Natural killer cell (primary cell): ENCODE results near the gene MCTP1. TPM values are rescaled to one million over a fixed set of nuclear protein-coding genes. Genes with fewer than 3 reads are reported as not detected.
A peak's percentile ranks its signal among the peaks of the same experiment; 100 is the strongest.

Source experiments
- ATAC-seq, 3 donors: fragments of 150-1000 bp in 2 of 3; fragments of 200-7000 bp in 1 of 3; cut with Tn5 transposase; 1 replicate in 1 of 3; 2 replicates in 2 of 3; pipeline ENCODE4 v1.10.0; 2021; ENCODE audit warnings: mild to moderate bottlenecking in 2 of 3, moderate library complexity in 2 of 3
- DNase-seq, 2 donors: peaks; one replicate each; pipeline versions ENCODE4 v3.0.0 to v3.0.0-alpha.2; 2013 to 2021; ENCODE audit warnings: mixed read lengths in 1 of 2
- H3K27ac ChIP-seq: one replicate; pipeline ENCODE4 v1.5.1; 2013; ENCODE audit warnings: mild to moderate bottlenecking, low read length
- H3K27me3 ChIP-seq: one replicate; pipeline ENCODE4 v1.6.1; 2013; ENCODE audit warnings: low read length; ENCODE audit not compliant: control insufficient read depth, insufficient read depth
- H3K36me3 ChIP-seq: one replicate; pipeline ENCODE4 v1.6.1; 2013; ENCODE audit warnings: low read length; ENCODE audit not compliant: control insufficient read depth, insufficient read depth
- H3K4me1 ChIP-seq: one replicate; pipeline ENCODE4 v1.6.1; 2013; ENCODE audit warnings: low read length; ENCODE audit not compliant: control insufficient read depth, insufficient read depth
- H3K4me3 ChIP-seq: one replicate; pipeline ENCODE4 v1.5.1; 2013; ENCODE audit warnings: low read length
- H3K9me3 ChIP-seq: one replicate; pipeline ENCODE4 v1.6.1; 2013; ENCODE audit warnings: low read length; ENCODE audit not compliant: control insufficient read depth, insufficient read depth
- H3K27ac Mint-ChIP-seq, 2 donors: one replicate each; pipeline ENCODE4 v1.8.0; 2022; ENCODE audit warnings: mild to moderate bottlenecking in 2 of 2, mixed read lengths in 2 of 2, moderate library complexity in 1 of 2
- H3K27me3 Mint-ChIP-seq, 2 donors: one replicate each; pipeline ENCODE4 v1.8.0; 2022; ENCODE audit warnings: low read depth in 2 of 2, mixed read lengths in 2 of 2
- H3K36me3 Mint-ChIP-seq: one replicate; pipeline ENCODE4 v1.8.0; 2022; ENCODE audit warnings: mixed read lengths
- H3K4me1 Mint-ChIP-seq, 2 donors: one replicate each; pipeline ENCODE4 v1.8.0; 2022; ENCODE audit warnings: mixed read lengths in 2 of 2
- H3K4me3 Mint-ChIP-seq: one replicate; pipeline ENCODE4 v1.8.0; 2022; ENCODE audit warnings: mild to moderate bottlenecking, moderate library complexity, mixed read lengths
- H3K9me3 Mint-ChIP-seq, 2 donors: one replicate each; pipeline ENCODE4 v1.8.0; 2022; ENCODE audit warnings: mixed read lengths in 2 of 2
- CTCF ChIP-seq: fragments of 200-600 bp; IDR thresholded peaks from one replicate; pipeline ENCODE4 v1.8.0; 2022; ENCODE audit warnings: antibody characterized with exemption
- WGBS: methylation state at CpG from one replicate; pipeline ENCODE4 v1.1.7; 2013; ENCODE audit warnings: missing lambda C conversion rate; ENCODE audit not compliant: insufficient coverage; 5-methylcytosine and 5-hydroxymethylcytosine counted together
- intact Hi-C: fragments of 100-400 bp; cut with micrococcal nuclease; formaldehyde crosslinking; loops from one replicate; pipeline ENCODE4 v1.14.2; 2022
- total RNA-seq, 4 donors: library from RNA; stranded (reverse); fragments of 120-200 nt in 1 of 4; gene quantifications; one replicate each; pipeline versions ENCODE4 v1.2.3 to v1.2.4, GENCODE V29; 2013 to 2022

MCTP1 gene
- total RNA-seq, 3 donors from 2014 or later (not counting 1 experiment from before 2014, with no cell fraction given), result 4.7 to 15.1 (median 9.8) TPM

- H3K27ac ChIP-seq, result no peak overlapping the region
- no peaks in the 10 kb centered on the region for H3K9me3 ChIP-seq
- H3K27me3 ChIP-seq, result peaks cover 43% of the 10 kb centered on the region
- H3K36me3 ChIP-seq, result no peaks in the 10 kb centered on the region
- Mint-ChIP-seq H3K4me1 (peaks cover 4 to 12% of the 10 kb centered on the region in 2 donors), H3K36me3 (no peaks in the 10 kb centered on the region), H3K27me3 (peaks cover 40 to 67% of the 10 kb centered on the region in 2 donors), H3K4me3 (peak overlapping the region; percentile 49), H3K9me3 (no peaks in the 10 kb centered on the region), H3K27ac (no peak overlapping the region)
- DNase-seq (peak in 1 of 2 donors; percentile 13), ATAC-seq (peak; percentile 45 to 65 (median 47))
- WGBS, result under 1% methylated on average over 89 of the region's 89 CpGs
- intact Hi-C loops, result no loop called here
- peak overlapping the region; percentile 21 for H3K4me3 ChIP-seq
- H3K4me1 ChIP-seq, result peaks cover 16% of the 10 kb centered on the region
- TF ChIP-seq CTCF, result no peak
Observed at GRCh38 chr5:95283761-95284571, 928 bp downstream of the MCTP1 start.

- no peak overlapping the region for H3K27ac ChIP-seq
- Mint-ChIP-seq H3K27ac (no peak overlapping the region), H3K27me3 (peaks cover 37 to 65% of the 10 kb centered on the region in 2 donors), H3K36me3 (no peaks in the 10 kb centered on the region), H3K4me1 (peaks cover 4 to 12% of the 10 kb centered on the region in 2 donors), H3K9me3 (no peaks in the 10 kb centered on the region), H3K4me3 (peak overlapping the region; percentile 14)
- intact Hi-C loops, result no loop called here
- DNase-seq (no peak), ATAC-seq (no peak)
- H3K36me3 ChIP-seq, result no peaks in the 10 kb centered on the region
- WGBS, result 41% methylated on average over 10 of the region's 10 CpGs
- H3K4me3 ChIP-seq, result no peak overlapping the region
- no peaks in the 10 kb centered on the region for H3K9me3 ChIP-seq
- H3K27me3 ChIP-seq, result peaks cover 43% of the 10 kb centered on the region
- TF ChIP-seq CTCF, result no peak
- H3K4me1 ChIP-seq, result peaks cover 16% of the 10 kb centered on the region
Observed at GRCh38 chr5:95283022-95283615, 1.8 kb downstream of the MCTP1 start.

- Histone ChIP-seq H3K36me3 (no peaks in the 10 kb centered on the region), H3K27me3 (peaks cover 38% of the 10 kb centered on the region), H3K9me3 (no peaks in the 10 kb centered on the region), H3K27ac (no peak overlapping the region), H3K4me3 (no peak overlapping the region), H3K4me1 (peaks cover 16% of the 10 kb centered on the region)
- H3K9me3 Mint-ChIP-seq, result no peaks in the 10 kb centered on the region
- DNase-seq (no peak), ATAC-seq (no peak)
- H3K4me1 Mint-ChIP-seq, result peaks cover 4 to 12% of the 10 kb centered on the region in 2 donors
- intact Hi-C loops, result no loop called here
- peaks cover 33 to 46% of the 10 kb centered on the region in 2 donors for H3K27me3 Mint-ChIP-seq
- no peak overlapping the region for H3K27ac Mint-ChIP-seq
- H3K36me3 Mint-ChIP-seq, result no peaks in the 10 kb centered on the region
- no peak for TF ChIP-seq CTCF
- no peak overlapping the region for H3K4me3 Mint-ChIP-seq
- WGBS, result 85% methylated on average over 2 of the region's 2 CpGs
Observed at GRCh38 chr5:95281226-95281625, 3.7 kb downstream of the MCTP1 start.
